ENCODE data around the gene UBTF.

UBTF gene

GRCh38 chr17:44216173-44216572 lies 3.3 kb downstream of the UBTF start:
- in situ Hi-C loops (cut with MboI; ENCODE audit: low sequenced_read_pairs): no loop called here

DNA sequence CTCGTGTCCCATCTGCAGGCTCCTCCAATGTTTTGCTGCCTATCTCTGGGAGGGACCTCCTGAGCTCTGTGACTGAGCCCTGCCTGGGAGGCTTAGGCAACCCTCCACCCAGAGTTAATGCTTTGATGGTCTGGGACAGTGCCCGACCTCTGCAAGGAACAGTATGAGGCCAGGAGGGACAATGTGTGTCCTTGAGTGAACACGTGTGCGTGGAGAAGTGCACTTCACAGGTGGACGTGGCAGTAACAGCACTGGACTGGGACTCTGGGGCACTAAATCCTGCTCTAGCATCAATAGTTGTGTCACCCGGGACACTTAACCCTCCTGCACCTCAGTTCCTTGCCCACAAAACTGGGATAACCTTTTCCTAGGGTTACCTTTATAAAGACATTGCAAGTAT lies 4.6 kb downstream of the UBTF start:
- in situ Hi-C loops (cut with MboI; ENCODE audit: low sequenced_read_pairs): no loop called here

DNA sequence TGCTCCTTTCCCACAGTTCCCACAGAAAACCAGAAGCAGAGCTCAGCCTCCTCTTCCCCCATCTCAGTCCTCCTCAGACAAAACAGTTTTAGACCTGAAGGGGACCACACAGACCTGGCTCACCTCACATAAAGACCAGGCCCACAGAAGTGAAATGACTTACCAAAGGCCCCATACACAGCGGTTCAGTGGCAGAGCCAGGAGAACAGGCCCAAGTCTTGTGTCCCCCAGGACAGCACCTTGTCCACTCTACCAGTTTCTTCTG lies 5.3 kb downstream of the UBTF start:
- in situ Hi-C loops (cut with MboI; ENCODE audit: low sequenced_read_pairs): no loop called here

DNA sequence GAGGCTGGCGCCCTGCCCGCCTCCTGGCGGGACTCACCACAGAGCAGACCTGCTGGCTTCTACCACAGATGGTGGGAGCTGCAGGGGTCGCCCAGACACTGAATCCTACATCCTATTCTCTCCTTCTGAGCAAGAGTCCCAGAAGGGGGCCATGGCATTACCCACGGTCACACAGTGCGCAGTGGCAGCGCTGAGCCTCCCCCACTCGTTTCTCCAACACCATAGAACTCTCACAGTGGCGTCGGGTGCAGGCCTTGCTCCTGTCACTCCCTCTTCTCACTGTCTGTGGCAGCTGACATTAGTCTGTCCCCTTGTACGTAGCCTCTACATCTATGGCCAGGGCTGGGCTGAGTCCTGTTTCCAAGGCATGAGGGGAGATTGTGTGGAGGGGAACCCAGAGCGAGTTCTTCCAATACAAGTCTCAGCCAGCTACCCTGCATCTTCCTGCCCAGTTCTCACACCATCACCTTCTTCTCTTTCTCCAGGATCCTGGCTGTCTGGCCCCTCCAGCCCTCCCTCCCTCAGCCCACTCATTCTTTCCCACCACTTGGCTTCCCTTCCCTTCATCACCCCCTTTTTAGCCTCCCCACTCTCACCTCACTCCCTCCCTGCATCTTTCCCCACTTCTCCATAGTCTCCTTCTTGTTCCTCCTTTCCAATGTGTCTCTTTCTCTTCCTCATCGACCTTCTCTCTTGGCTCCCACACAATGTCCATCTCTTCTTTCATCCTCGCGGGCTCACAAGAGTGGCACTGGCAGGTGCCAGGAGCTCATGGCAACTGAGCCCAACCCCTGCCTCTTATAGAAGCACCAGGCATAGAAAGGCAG lies 5.9 kb downstream of the UBTF start:
- in situ Hi-C loops (cut with MboI; ENCODE audit: low sequenced_read_pairs): no loop called here

GRCh38 chr17:44212507-44213402 lies 6.7 kb downstream of the UBTF start:
- in situ Hi-C loops (cut with MboI; ENCODE audit: low sequenced_read_pairs): no loop called here

DNA sequence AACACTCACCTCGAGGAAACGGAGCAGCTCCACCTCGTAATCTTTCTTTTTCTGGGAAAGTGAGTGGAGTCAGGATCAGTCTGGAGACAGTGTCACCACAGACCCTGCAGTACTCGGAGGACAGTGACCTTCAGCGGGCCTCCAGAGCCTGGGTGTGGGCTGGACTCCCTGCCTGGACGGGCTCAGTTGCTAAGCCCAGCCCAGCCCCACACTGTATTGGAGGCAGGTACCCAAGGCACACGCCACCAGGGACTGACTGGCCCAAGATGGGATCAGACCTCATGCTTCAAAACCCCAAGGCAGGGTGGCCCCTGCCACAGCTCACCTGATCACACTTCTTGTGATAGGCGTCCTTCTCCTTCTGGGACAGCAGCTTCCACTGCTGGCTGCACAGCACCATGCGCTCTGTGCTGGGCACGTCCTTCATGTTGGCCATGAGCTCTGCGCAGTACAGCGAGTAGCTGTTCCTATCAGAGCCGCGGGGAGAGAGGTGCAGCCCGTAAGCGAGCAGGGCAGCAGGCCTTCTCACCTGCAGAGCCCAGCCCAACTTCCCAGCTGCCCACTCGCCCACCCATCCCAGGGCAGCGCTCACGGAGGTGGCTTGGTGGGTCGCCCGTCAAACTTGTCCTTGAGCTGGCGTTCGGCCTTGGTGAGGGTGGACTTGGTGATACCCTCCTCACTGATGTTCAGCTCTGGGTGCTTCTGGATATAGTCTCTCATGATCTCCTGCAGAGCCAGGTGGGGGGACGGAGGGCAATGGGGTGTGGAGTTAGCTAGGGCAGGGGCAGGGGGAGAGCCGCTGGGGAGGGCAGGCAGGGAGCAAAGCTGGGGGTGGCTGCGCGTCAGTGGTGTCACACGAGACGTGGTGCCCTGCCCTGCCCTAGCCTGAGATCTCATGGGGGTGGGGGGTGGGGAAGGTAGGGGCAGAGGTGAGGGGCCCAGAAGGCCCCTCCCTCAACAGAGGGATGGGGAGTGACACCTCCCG lies 7.9 kb downstream of the UBTF start:
- in situ Hi-C loops (cut with MboI; ENCODE audit: low sequenced_read_pairs): no loop called here

DNA sequence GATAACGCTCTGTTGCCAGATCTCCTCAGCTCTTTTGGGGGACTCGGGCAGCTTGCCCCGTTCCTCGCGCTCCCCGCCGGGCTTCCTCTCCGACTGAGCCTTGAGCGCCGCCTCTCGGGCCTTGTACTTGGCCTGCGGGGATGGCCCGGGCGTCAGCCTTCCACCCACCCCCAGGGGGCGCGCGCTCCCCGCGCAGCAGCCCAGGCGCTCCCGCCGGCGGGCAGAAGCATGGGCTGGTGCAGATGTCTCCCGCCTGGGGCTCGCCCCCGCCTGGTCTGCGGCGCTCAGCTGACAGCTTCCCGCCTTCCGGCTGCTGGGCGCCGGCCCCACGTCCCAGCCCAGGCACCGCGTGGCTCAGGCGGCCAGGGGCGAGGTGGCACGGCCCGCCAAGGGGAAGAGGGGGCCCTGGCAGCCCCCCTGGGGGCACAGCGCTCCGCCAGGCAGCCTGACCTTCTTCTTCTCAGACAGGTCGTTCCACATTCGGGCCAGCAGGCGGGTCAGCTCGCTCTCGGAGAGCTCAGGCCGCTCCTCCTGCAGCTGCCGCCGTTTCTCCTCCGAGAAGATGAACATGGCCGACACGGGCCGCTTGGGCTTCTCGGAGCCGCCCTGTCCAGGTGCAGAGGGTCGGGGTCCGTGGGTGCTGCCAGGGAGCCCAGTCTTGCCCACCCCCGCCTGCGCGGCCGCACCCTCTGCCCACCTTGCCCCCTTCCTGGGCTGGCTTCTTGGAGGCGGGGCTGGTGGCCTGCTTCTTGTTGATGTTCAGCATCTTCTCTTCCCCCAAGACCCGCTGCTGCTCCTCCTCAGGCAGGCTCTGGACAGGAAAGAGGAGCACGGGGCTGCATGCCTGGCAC lies 8.9 kb downstream of the UBTF start:
- in situ Hi-C loops (cut with MboI; ENCODE audit: low sequenced_read_pairs): no loop called here

- in situ Hi-C loops (cut with MboI; ENCODE audit: low sequenced_read_pairs): no loop called here
These were observed 9.6 kb downstream of the UBTF start for GRCh38 chr17:44209786-44210341.

GRCh38 chr17:44207743-44208142 lies 11.7 kb downstream of the UBTF start:
- in situ Hi-C loops (cut with MboI; ENCODE audit: low sequenced_read_pairs): no loop called here

DNA sequence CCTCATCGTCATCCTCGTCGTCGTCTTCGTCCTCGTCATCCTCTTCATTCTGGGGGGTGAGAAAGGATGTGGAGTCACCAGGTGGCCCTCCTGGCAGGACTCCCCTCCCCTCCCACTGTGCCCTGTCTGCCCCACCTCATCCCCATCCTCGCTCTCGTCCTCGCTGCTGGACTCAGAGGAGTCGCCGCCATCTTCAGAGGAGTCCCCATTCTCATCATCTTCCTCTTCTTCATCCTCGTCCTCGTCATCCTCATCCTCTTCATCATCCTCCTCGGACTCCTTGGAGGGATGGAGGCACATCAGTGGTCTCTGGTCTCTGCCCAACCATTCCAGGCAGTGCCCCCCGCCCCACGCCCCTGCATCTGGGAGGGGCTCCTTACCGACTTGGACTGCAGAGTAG lies 12.2 kb downstream of the UBTF start:
- in situ Hi-C loops (cut with MboI; ENCODE audit: low sequenced_read_pairs): no loop called here

GRCh38 chr17:44206825-44207155 lies 12.7 kb downstream of the UBTF start:
- in situ Hi-C loops (cut with MboI; ENCODE audit: low sequenced_read_pairs): no loop called here

DNA sequence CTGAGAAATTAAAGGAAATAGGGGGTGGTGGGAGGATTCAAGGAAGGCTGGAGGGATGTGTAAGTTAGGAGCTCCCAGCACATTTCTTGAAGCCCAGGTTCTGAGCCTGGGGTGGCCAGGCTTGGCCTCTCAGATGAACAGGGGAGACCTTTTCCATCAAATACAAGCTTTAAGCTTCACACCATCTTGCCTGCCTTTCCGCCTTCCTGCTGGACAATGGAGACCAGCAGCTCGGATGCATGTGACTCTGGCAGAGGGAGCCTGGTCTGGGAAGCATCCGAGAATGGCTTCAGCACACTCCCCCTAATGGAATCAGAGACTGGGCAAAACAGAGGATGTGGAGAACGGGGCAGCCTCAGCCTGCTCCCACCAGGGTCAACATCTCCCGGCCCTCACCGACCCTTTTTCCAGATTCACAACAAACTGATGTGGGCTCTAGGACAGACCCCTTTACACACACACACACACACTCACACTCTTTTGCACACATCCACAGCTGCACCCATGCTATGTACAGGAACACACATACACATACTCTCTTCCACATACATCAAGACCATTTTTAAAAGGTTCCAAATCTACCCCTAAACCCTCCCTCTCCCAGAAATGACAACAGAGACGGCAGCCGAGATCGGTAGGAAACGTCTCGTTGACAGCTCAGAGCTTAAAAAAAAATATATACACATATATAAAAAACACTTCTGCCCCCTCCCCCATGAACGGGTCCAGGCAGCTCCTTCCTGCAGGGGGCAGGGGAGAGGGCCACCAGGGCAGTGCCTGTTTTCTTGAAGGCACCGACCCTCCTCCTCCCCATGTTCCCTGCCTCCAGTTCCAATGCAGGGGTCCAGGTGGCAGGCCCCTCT lies 13.3 kb downstream of the UBTF start:
- in situ Hi-C loops (cut with MboI; ENCODE audit: low sequenced_read_pairs): no loop called here

- in situ Hi-C loops (cut with MboI; ENCODE audit: low sequenced_read_pairs): no loop called here
These were observed 15.0 kb downstream of the UBTF start for GRCh38 chr17:44204441-44204882.

DNA sequence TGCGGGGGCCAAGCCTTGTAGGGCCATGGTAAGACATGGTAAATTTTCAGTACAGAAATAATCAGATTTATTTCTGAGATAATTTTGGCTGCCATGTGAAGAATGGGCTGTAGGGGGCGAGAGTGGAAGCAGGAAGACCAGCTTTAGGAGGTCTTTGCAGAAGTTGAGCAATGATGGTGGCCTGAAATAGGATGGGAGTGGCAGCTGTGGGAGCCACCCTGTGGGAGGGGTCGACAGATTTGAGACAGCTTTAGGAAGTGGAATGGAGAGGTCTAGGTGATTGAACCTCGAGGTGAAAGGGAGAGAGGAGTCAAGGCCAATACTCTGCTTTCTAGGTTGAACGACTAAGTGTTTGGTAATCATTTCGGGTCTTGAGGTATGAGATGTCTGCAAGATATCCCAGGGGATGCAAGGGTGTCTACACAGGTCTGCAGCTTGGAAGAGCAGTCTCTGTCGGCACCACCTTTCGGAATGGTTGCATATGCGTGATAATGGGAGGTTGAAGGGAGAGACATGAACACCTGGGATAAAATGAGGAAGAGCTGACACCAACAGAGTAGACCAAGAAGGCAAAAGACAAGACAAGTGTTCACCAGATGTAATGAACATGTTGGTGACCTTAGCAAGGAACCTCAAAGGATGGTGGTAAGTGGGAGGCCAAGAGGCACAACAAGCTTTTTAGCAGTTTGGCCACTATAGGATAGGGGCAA lies 15.6 kb downstream of the UBTF start:
- in situ Hi-C loops (cut with MboI; ENCODE audit: low sequenced_read_pairs): no loop called here

DNA sequence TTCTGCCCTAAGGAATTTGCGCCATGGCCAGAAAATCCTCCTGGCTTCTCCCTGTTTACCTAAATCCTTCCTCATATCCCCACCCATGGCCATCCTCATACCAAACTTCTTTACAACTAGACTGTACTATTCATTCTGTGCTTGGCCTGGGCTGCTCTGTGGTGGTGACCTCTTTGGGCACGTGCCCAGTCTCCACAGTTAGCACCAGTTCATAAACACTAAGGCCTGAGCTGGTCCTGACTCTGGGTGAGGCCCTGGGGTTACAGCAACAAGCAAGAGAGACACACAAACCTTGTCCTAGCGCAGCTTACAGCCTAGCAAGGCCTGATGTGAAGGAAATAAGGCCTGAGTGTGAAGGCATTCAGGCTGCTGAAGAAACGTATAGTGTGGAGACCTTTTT lies 16.7 kb downstream of the UBTF start:
- in situ Hi-C loops (cut with MboI; ENCODE audit: low sequenced_read_pairs): no loop called here

DNA sequence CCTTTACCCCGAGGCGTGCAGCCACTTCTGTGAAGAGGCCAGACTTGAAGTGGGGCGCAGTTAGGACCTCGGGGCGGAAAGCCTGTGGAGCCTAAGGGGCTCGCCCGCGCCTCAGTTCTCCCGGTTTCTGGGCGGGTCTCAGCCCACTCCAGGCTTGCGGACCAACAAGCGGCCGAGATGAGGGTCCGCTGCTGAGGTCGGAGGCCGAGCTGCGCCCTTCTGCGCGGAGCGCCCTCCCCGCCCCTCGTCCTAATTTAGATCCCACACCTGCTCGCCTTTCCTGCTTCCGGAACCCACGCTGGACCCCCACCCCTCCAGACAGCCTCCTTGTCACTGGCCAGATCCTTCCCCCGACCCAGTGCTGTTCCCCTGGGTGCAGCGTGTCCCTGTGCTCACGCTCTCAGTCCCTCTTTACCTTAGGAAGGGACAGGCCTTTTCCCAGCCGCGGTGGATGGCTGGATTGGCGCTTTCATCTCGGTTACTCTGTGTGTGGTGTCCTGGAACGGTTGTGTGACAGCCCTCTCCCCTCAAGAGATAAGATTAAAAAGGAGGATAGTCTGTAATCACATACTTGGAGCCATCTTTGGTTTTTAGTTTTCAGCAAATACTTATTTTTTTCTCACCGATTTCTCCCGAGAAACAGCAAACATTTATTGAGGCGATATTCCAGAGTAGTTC lies 18.9 kb downstream of the UBTF start:
- in situ Hi-C loops (cut with MboI; ENCODE audit: low sequenced_read_pairs): no loop called here

DNA sequence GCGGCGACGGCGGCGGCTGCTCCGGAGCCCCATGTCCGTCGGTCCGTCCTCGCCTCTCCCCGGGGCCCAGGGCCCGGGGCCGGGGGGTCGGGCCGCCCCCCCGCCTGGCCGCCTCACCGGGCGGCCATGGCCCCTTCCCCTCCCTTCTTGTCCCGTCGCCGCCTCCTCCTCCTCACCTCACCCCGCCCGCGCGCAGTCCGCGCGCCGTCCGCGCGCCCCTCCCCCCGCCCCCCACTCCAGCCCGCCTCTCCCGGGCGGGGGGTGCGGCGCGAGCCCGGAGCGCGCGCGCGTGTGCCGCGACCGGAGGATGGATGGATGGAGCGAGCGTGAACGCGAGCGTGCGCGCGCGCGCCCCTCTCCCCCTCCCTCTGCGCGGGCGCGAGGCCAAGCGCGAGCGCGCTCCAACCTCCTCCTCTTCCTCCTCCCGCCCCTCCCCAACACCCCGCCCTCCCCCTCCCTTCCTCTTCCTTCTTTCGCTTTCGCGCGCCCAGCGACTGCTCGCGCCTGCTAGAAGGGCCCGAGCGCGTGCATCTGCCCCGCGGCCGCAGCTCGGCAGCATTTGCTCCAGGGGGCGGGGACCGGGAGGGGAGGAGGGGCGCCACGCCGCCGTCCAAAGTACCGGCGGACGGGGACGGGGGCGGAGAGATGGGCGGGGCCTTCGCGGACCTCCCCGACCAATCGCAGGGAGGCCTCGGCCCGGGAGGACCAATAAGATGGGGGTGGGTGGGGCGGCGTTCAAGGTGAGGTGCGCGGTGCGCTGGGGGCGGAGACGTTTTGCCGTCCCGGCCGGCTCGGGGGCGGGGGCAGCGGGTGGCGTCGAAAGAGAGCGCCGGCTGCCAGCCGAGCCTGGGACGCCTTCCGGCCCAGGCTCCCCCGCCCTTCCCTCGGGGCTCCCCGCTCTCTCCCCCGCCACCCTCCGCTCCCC lies 19.7 kb downstream of the UBTF start, which contains the start of gene ATXN7L3:
TSS of gene ATXN7L3 (minus strand) at position 332 of the 925 bp plus-strand sequence. CDS start 1,814 bp downstream, outside the sequence.
- in situ Hi-C loops (cut with MboI; ENCODE audit: low sequenced_read_pairs): no loop called here

Measured in hTERT RPE-1 (cell line).